Nucleus accumbens (tissue), 56 donors: ENCODE data around the gene PRR5L.
A peak's percentile ranks its signal among the peaks of the same experiment; 100 is the strongest.

Experiments used
- DNase-seq, 56 donors: peaks; one replicate each; lab custom pipeline; 2025; lab: John Stamatoyannopoulos, UW

Gene PRR5L

GRCh38 chr11:36395978-36396736 is 100.1 kb downstream of the PRR5L start:
- DNase-seq, result no peak

- DNase-seq, result peak in 42 of 56 donors; percentile 11 to 76 (median 50)
These were observed 102.3 kb downstream of the PRR5L start for GRCh38 chr11:36398231-36398953.

- DNase-seq, result no peak
These were observed 103.1 kb downstream of the PRR5L start for GRCh38 chr11:36399236-36399635.

GRCh38 chr11:36399745-36400144 is 103.7 kb downstream of the PRR5L start:
- DNase-seq, result no peak

- no peak for DNase-seq
These were observed 104.8 kb downstream of the PRR5L start for GRCh38 chr11:36400766-36401455.

- no peak for DNase-seq
These were observed 106.6 kb downstream of the PRR5L start for GRCh38 chr11:36402568-36403170.

- no peak for DNase-seq
These were observed 107.6 kb downstream of the PRR5L start for GRCh38 chr11:36403661-36404060.

- no peak for DNase-seq
These were observed 108.7 kb downstream of the PRR5L start for GRCh38 chr11:36404831-36405230.

- no peak for DNase-seq
These were observed 109.7 kb downstream of the PRR5L start for GRCh38 chr11:36405585-36406367.

GRCh38 chr11:36407356-36407755 is 111.3 kb downstream of the PRR5L start:
- no peak for DNase-seq

GRCh38 chr11:36408498-36409136 is 112.5 kb downstream of the PRR5L start:
- no peak for DNase-seq

GRCh38 chr11:36409152-36409816 is 113.2 kb downstream of the PRR5L start:
- DNase-seq, result no peak

GRCh38 chr11:36411202-36411640 is 115.1 kb downstream of the PRR5L start:
- peak in 1 of 56 donors; percentile 21 for DNase-seq

- DNase-seq, result no peak
These were observed 116.8 kb downstream of the PRR5L start for GRCh38 chr11:36412781-36413383.

- no peak for DNase-seq
These were observed 121.1 kb downstream of the PRR5L start for GRCh38 chr11:36417154-36417553.

GRCh38 chr11:36419791-36420424 is 123.8 kb downstream of the PRR5L start:
- DNase-seq, result no peak

- no peak for DNase-seq
These were observed 125.6 kb downstream of the PRR5L start for GRCh38 chr11:36421546-36422155.
